Naive B cell (primary cell): ENCODE results near the gene SLC25A34. TPM values are rescaled to one million over a fixed set of nuclear protein-coding genes. Genes with fewer than 3 reads are reported as not detected.

Source experiments
- ATAC-seq, 2 donors: fragments of 150-1000 bp; cut with Tn5 transposase; 2 replicates each; pipeline ENCODE4 v1.10.0; 2021; ENCODE audit warnings: low read depth in 2 of 2, mild to moderate bottlenecking in 2 of 2, moderate library complexity in 2 of 2
- DNase-seq: peaks from one replicate; pipeline ENCODE4 v3.0.0; 2022
- H3K27ac Mint-ChIP-seq, 6 donors: one replicate each; pipeline ENCODE4 v1.8.0; 2020 to 2022; ENCODE audit warnings: mild to moderate bottlenecking in 6 of 6, mixed read lengths in 6 of 6, moderate library complexity in 5 of 6, inconsistent platforms in 2 of 6
- H3K27me3 Mint-ChIP-seq, 3 donors: one replicate each; pipeline ENCODE4 v1.8.0; 2021 to 2022; ENCODE audit warnings: mixed read lengths in 3 of 3, mild to moderate bottlenecking in 1 of 3
- H3K36me3 Mint-ChIP-seq, 2 donors: one replicate each; pipeline ENCODE4 v1.8.0; 2020 to 2022; ENCODE audit warnings: mixed read lengths in 2 of 2, inconsistent platforms in 1 of 2, mild to moderate bottlenecking in 1 of 2
- H3K4me1 Mint-ChIP-seq, 3 donors: one replicate each; pipeline ENCODE4 v1.8.0; 2020 to 2022; ENCODE audit warnings: mixed read lengths in 3 of 3, inconsistent platforms in 1 of 3, mild to moderate bottlenecking in 1 of 3, moderate library complexity in 1 of 3
- H3K4me3 Mint-ChIP-seq, 8 donors: one replicate each; pipeline ENCODE4 v1.8.0; 2020 to 2022; ENCODE audit warnings: mild to moderate bottlenecking in 8 of 8, mixed read lengths in 8 of 8, moderate library complexity in 8 of 8, inconsistent platforms in 2 of 8
- H3K9me3 Mint-ChIP-seq, 7 donors: one replicate each; pipeline ENCODE4 v1.8.0; 2020 to 2022; ENCODE audit warnings: mixed read lengths in 7 of 7, mild to moderate bottlenecking in 5 of 7, inconsistent platforms in 2 of 7, moderate library complexity in 1 of 7
- polyA plus RNA-seq, 6 donors: library from polyadenylated mRNA; unstranded; fragments of 300-500 nt; fragmentation: Illumina TruSeq; gene quantifications; one replicate each; pipeline ENCODE4 v1.2.3, GENCODE V29; 2021; ENCODE audit warnings: low read depth in 6 of 6

Gene SLC25A34
- polyA plus RNA-seq, 6 donors from 2014 or later, result 0.73 to 1.3 TPM; not detected in 4

GRCh38 chr1:15765495-15766194 lies 29.6 kb downstream of the SLC25A34 start:
- H3K27ac Mint-ChIP-seq, result no peak overlapping the region
- DNase-seq, result no peak
- peak overlapping the region in 1 of 8 donors; percentile 70 for H3K4me3 Mint-ChIP-seq

GRCh38 chr1:15767941-15768340 lies 31.9 kb downstream of the SLC25A34 start:
- H3K4me1 Mint-ChIP-seq, result no peaks in the 10 kb centered on the region
- DNase-seq (no peak), ATAC-seq (no peak)
- no peak overlapping the region for H3K4me3 Mint-ChIP-seq
- no peaks in the 10 kb centered on the region for H3K9me3 Mint-ChIP-seq
- H3K36me3 Mint-ChIP-seq, result no peaks in the 10 kb centered on the region
- H3K27ac Mint-ChIP-seq, result no peak overlapping the region
- H3K27me3 Mint-ChIP-seq, result peaks cover 9 to 51% (median 47%) of the 10 kb centered on the region in 3 donors

More at GRCh38 chr1:15765495-15766194, 29.6 kb downstream of the SLC25A34 start:
- ATAC-seq, result no peak
- Mint-ChIP-seq H3K36me3 (no peaks in the 10 kb centered on the region), H3K27me3 (peaks cover 20 to 55% (median 47%) of the 10 kb centered on the region in 3 donors), H3K4me1 (no peaks in the 10 kb centered on the region), H3K9me3 (no peaks in the 10 kb centered on the region)

- DNase-seq, result no peak
- H3K27me3 Mint-ChIP-seq, result peaks cover 9 to 51% (median 45%) of the 10 kb centered on the region in 3 donors
- H3K4me1 Mint-ChIP-seq, result no peaks in the 10 kb centered on the region
- H3K4me3 Mint-ChIP-seq, result no peak overlapping the region
- no peaks in the 10 kb centered on the region for H3K9me3 Mint-ChIP-seq
- H3K27ac Mint-ChIP-seq, result no peak overlapping the region
- no peaks in the 10 kb centered on the region for H3K36me3 Mint-ChIP-seq
- ATAC-seq, result no peak
These were observed 32.3 kb downstream of the SLC25A34 start for GRCh38 chr1:15768388-15768787.

GRCh38 chr1:15770313-15770962 lies 34.4 kb downstream of the SLC25A34 start:
- peaks cover under 1 to 35% (median 28%) of the 10 kb centered on the region in 3 donors for H3K27me3 Mint-ChIP-seq
- no peak overlapping the region for H3K4me3 Mint-ChIP-seq
- DNase-seq, result no peak
- ATAC-seq, result no peak
- H3K9me3 Mint-ChIP-seq, result no peaks in the 10 kb centered on the region
- H3K36me3 Mint-ChIP-seq, result no peaks in the 10 kb centered on the region
- H3K4me1 Mint-ChIP-seq, result no peaks in the 10 kb centered on the region
- H3K27ac Mint-ChIP-seq, result no peak overlapping the region

GRCh38 chr1:15771836-15772515 lies 35.9 kb downstream of the SLC25A34 start:
- Mint-ChIP-seq H3K9me3 (no peaks in the 10 kb centered on the region), H3K36me3 (no peaks in the 10 kb centered on the region), H3K4me3 (no peak overlapping the region), H3K4me1 (no peaks in the 10 kb centered on the region), H3K27ac (no peak overlapping the region), H3K27me3 (peaks cover 0 to 29% (median 22%) of the 10 kb centered on the region in 3 donors)
- ATAC-seq (no peak), DNase-seq (no peak)

- no peak for DNase-seq
- H3K4me3 Mint-ChIP-seq, result no peak overlapping the region
- ATAC-seq, result no peak
- peaks cover 0 to 3% (median 0%) of the 10 kb centered on the region in 7 donors for H3K9me3 Mint-ChIP-seq
- H3K36me3 Mint-ChIP-seq, result no peaks in the 10 kb centered on the region
- H3K27me3 Mint-ChIP-seq, result peaks cover 4 to 27% (median 26%) of the 10 kb centered on the region in 3 donors
- H3K27ac Mint-ChIP-seq, result no peak overlapping the region
- H3K4me1 Mint-ChIP-seq, result no peaks in the 10 kb centered on the region
These were observed 39.6 kb downstream of the SLC25A34 start for GRCh38 chr1:15775706-15776105.

- no peak overlapping the region for H3K4me3 Mint-ChIP-seq
- no peak overlapping the region for H3K27ac Mint-ChIP-seq
- H3K36me3 Mint-ChIP-seq, result no peaks in the 10 kb centered on the region
- no peaks in the 10 kb centered on the region for H3K4me1 Mint-ChIP-seq
- H3K9me3 Mint-ChIP-seq, result peaks cover 0 to 3% (median 0%) of the 10 kb centered on the region in 7 donors
- peaks cover 4 to 16% (median 9%) of the 10 kb centered on the region in 3 donors for H3K27me3 Mint-ChIP-seq
- ATAC-seq, result no peak
- no peak for DNase-seq
These were observed 42.0 kb downstream of the SLC25A34 start for GRCh38 chr1:15777909-15778707.

GRCh38 chr1:15785683-15786082 lies 49.6 kb downstream of the SLC25A34 start:
- Mint-ChIP-seq H3K27me3 (peaks cover 0 to 18% (median 3%) of the 10 kb centered on the region in 3 donors), H3K27ac (no peak overlapping the region), H3K4me3 (no peak overlapping the region)

GRCh38 chr1:15786581-15786980 lies 50.5 kb downstream of the SLC25A34 start:
- Mint-ChIP-seq H3K36me3 (no peaks in the 10 kb centered on the region), H3K4me3 (no peak overlapping the region), H3K27me3 (peaks cover 0 to 16% (median 8%) of the 10 kb centered on the region in 3 donors), H3K9me3 (no peaks in the 10 kb centered on the region), H3K27ac (no peak overlapping the region), H3K4me1 (no peaks in the 10 kb centered on the region)
- ATAC-seq (no peak), DNase-seq (no peak)

More at GRCh38 chr1:15785683-15786082, 49.6 kb downstream of the SLC25A34 start:
- Mint-ChIP-seq H3K36me3 (no peaks in the 10 kb centered on the region), H3K4me1 (no peaks in the 10 kb centered on the region), H3K9me3 (no peaks in the 10 kb centered on the region)
- DNase-seq (no peak), ATAC-seq (no peak)

GRCh38 chr1:15788624-15789301 lies 52.7 kb downstream of the SLC25A34 start:
- Mint-ChIP-seq H3K27ac (no peak overlapping the region), H3K4me3 (peak overlapping the region in 2 of 8 donors; percentile 6 to 50)
- no peak for ATAC-seq

More at GRCh38 chr1:15788624-15789301, 52.7 kb downstream of the SLC25A34 start:
- no peak for DNase-seq
- peaks cover 0 to 22% (median 16%) of the 10 kb centered on the region in 3 donors for H3K27me3 Mint-ChIP-seq
- peaks cover 3 to 6% (median 4%) of the 10 kb centered on the region in 3 donors for H3K4me1 Mint-ChIP-seq
- no peaks in the 10 kb centered on the region for H3K9me3 Mint-ChIP-seq
- H3K36me3 Mint-ChIP-seq, result no peaks in the 10 kb centered on the region
